Fibroblast of the conjunctiva (primary cell): ENCODE data around the gene ATG4D.

ENCODE experiments used
- DNase-seq: peaks from one replicate; pipeline ENCODE4 v3.0.0-alpha.2; 2010; ENCODE audit warnings: low read depth

Gene ATG4D

DNA sequence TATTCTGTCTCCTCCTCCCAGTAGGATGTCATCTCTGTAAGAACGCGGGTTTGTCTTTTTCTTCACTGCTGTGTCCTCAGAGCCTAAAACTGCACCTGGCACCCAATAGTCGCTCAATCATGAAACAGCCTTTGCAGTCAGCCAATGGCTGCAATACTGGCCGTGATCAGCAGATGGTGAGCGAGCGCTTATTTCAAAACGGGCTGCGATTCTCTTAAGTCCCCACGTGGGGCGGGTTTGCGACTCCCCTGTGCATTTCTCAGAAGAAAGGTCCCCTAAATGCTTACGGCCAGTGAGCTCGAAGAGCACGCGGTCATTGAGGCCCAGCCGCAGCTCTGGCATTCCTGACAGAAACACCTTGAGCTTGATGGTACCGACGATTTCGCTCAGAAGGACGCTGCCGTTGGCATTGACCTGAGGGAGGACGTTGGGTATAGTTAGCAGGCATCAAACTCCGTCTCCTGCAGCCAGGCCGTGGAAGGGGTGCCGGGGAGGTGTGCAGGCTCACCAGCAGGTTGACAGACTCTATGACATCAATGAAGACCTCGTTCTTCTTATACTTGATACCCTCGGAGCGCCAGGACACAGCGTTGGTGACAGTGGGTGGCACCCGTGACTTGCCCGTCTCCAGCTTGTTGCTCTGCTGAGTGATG, 37.4 kb downstream of the ATG4D start:
- DNase-seq: peak; percentile 88

DNA sequence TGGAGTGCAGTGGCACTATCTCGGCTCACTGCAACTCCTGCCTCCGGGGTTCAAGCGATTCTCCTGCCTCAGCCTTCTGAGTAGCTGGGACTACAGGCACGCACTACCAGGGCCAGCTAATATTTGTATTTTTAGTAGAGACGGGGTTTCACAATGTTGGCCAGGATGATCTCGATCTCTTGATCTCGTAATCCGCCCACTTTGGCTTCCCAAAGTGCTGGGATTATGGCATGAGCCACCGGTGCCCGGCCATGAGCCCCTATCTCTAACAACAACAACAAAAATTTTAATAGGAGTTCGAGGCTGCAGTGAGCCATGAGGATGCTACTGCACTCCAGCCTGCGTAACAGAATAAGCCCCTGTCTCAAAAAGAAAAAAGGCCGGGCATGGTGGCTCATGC, 38.4 kb downstream of the ATG4D start:
- no peak for DNase-seq

DNA sequence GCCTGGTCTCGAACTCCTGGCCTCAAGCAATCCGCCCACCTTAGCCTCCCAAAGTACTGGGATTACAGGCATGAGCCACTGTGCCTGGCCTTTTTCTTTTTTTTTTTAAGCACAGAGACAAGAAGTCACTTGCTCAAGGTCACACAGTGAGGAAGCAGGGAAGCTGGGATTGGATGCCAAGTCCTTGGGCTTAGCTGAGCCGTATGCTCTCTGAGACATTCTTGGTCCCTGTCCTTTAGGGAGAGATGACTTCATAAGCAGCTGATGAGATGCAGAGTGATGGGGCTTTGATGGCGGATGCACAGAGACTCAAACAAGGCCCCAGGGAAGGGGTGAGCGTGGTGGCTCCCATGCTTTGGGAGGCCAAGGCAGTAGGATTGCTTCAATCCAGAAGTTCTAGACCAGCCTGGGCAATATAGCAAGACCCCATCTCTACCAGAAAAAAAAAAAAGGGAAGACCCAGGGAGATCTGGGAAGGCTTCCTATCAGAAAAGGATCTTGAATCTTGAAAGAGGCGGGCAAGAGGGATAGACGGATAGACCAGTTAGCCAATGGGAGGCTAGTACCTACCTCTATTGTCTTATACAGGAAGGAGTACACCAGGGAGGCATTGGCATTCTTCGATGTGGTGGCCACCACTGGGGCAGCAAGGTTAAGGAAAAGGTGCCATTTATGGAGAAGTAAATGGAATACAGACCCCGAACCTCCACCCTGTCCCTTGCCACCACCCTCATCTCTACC, 39.5 kb downstream of the ATG4D start:
- DNase-seq: no peak

DNA sequence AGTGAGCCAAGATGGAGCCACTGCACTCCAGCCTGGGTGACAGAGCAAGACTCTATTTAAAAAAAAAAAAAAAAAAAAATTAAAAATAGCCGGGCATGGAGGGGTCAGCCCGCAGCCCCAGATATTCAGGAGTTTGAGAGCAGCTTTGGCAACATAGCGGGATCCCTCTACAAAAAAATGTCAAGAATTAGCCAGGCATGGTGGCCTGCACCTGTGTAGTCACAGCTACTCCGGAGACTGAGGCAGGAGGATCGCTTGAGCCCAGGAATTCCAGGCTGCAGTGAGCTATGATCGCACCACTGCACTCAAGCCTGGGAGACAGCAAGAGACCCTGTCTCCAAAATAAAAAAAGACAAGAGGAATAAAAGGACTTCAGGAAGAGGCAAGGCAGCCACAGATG, 42.7 kb downstream of the ATG4D start:
- DNase-seq: no peak

DNA sequence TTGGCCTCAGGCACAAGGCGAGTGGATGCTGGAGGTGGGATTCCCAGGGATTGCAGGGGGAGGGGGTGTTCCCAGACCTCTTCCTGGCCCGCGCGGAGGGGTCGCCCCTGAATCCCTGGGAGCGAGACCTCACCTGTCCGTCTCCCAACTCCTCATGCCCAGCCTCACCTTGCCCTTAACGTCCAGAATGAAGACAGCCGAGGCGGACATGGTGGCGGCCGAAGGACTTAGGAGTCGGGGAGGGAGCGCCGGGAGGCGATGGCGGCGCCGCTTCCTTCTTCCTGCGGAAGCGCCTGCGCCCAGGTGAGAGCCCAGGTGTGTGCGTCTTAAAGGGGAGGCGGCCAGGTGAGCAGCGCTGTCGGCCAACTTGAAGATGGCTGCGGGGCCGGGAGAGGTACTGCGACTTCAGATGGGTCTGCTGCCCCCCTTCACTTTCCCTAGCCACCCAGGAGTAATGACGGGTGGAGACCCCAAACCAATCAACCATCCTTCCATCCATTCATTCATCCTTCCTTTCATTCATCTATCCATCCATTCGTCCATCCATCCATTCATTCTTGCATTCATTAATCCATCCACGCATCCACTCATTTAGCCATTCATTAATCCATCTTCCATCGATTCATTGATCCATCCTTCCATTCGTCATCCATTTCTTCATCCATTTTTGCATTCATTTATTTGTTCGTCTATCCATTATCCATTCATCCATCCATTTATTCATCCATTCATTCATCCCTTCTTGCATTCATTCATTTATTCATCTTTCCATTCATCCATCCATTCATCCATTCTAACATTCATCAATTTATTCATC, 43.5 kb downstream of the ATG4D start, which contains the start of gene AP1M2:
Gene AP1M2, minus strand, starts transcription at position 291 of the 817 bp plus-strand sequence. Its CDS starts 81 bp downstream, at position 210.
- DNase-seq: no peak

DNA sequence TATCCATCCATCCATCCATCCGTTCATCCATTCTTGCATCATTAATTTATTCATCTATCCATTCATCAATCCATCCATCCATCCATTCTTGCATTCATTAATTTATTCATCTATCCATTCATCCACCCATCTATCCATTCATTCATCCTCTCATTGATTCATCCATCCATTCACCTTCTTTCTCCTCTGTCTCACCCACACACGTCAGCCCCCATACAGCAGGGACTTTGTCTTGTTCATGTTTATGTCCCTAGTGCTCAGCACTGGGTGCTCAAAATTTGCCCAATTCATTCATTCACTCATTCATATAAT, 44.1 kb downstream of the ATG4D start:
- no peak for DNase-seq

DNA sequence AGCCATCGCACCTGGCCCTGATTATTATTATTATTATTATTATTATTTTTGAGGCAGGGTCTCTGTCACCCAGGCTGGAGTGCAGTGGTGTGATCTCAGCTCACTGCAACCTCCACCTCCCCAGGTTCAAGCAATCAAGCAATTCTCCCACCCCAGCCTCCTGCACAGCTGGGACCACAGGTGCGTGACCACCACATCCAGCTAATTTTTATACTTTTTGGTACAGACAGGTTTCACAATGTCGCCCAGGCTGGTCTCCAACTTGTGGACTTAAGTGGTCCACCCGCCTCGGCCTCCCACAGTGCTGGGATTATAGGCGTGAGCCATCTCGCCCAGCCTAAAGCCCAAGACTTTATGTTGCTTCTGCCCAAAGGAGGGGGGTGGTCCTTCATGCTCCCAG, 49.4 kb downstream of the ATG4D start:
- no peak for DNase-seq

DNA sequence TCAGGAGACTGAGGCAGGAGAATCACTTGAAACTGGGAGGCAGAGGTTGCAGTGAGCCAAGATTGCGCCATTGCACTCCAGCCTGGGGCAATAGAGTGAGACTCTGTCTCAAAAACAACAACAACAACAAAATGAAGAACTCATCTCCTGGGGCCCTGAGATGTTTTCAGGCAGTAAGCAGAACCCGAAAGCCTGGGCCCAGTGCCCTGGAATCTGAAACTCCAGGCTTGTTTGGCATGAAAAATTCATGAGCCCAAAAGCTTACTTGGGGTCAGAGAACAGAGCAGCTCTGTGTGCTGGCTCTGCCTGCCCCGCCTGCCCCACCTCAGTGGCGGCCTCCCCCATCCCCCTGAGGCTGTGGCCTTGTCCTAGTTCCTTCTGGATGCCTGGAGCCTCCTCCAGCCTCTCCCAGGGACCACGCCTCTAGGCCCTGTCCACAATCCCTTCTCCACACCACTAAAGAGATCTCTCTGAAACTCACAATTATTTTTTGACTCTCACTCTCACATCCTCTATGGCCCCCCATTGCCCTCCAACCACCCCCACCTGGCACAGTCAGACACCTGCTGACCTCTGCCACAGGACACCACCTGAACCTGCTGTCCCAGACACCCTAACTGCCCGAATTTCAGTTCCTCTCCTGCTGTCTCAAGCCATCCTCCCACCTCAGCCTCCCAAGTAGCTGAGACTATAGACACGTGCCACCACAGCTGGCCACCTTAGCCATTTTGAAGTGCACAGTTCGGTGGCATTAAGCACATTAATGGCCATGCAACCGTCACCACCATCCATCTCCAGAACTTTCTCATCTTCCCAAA, 50.3 kb downstream of the ATG4D start:
- DNase-seq: no peak

DNA sequence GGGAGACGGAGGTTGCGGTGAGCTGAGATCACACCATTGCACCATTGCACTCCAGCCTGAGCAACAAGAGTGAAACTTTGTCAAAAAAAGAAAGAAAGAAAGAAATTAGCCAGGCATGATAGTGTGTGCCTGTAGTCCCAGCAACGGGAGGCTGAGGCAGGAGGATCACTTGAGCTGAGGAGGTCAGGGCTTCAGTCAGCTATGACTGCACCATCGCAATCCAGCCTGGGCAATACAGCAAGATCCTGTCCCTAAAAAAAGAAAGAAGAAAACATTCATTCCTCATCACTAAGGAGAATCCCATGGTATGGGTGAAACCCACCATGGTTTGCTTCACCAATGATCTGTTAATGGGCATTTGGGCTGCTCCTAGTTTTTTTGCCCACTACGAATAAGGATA, 56.4 kb downstream of the ATG4D start:
- DNase-seq: no peak

DNA sequence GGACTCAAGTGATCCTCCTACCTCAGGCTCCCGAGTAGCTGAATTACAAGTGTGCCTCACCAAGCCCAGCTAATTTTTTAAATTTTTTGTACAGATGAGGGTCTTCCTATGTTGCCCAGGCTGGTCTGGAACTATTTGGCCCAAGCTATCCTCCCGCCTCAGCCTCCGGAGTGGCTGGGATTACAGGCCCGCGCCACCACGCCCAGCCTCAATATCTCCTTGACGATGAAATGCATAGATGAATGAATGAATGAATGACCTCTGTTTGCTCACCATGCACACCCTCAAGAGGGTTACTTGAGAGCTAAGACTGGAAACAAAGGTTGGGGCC, 58.3 kb downstream of the ATG4D start:
- no peak for DNase-seq

DNA sequence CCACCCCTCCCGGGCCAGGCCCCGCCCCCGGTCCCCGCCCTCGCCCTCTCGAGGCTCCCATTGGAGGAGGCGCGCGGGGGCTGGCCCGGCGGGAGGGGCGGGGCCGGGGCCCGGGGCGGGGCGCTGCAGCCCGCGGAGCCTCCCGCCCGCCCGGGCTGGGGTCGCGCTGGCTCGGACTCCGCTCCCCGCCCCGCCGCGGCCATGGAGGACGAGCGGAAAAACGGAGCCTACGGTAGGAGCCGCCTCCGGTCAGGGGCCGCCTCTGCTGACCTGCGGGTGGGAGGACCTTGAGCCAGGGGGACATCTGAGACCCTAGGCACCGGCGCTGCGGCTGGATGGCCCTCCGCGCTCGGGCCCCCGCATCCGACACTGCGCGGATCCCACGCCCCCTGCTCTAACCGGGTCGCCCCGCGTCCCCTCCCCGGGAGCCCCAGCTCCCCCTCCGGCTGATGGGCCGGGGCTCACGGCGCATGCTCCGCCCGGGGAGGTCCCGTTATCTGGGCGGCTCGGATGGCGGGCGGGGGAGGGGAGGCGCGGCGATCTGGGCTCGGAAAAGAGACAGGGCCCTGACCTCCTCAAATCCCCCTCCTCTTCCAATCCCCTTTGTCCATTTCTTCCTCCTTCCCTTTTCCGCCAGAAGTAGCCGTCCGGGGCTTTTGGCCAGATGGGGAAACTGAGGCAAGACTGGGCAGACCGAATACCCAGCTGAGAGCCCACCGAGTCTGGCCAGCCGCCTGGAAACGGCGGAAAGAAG, 58.8 kb downstream of the ATG4D start:
- peak; percentile 35 for DNase-seq
